Liver (tissue), 9 donors: ENCODE results near the gene C2orf80. TPM values are rescaled to one million over a fixed set of nuclear protein-coding genes. Genes with fewer than 3 reads are reported as not detected.
A peak's percentile ranks its signal among the peaks of the same experiment; 100 is the strongest.

ENCODE experiments used
- DNase-seq: peaks from one replicate; pipeline ENCODE4 v3.0.0-alpha.2; 2017; ENCODE audit warnings: low spot score
- H3K27ac ChIP-seq, 2 donors: one replicate each; pipeline ENCODE4 v1.7.0; 2013; ENCODE audit warnings: inconsistent platforms in 2 of 2, low read length in 2 of 2, control low read depth in 1 of 2, low read depth in 1 of 2, mild to moderate bottlenecking in 1 of 2
- H3K27me3 ChIP-seq, 4 donors: one replicate each; pipeline versions ENCODE4 v1.6.1 to v1.7.0; 2013; ENCODE audit warnings: low read length in 3 of 4, inconsistent platforms in 1 of 4, mild to moderate bottlenecking in 1 of 4, moderate library complexity in 1 of 4; ENCODE audit not compliant: control insufficient read depth in 4 of 4, insufficient read depth in 4 of 4
- H3K36me3 ChIP-seq, 4 donors: one replicate each; pipeline versions ENCODE4 v1.6.1 to v1.7.0; 2013; ENCODE audit warnings: low read length in 3 of 4, mild to moderate bottlenecking in 3 of 4, low read depth in 1 of 4, moderate library complexity in 1 of 4; ENCODE audit not compliant: control insufficient read depth in 4 of 4, insufficient read depth in 3 of 4
- H3K4me1 ChIP-seq, 4 donors: one replicate each; pipeline versions ENCODE4 v1.6.1 to v1.7.0; 2013; ENCODE audit warnings: low read length in 3 of 4, mild to moderate bottlenecking in 3 of 4, moderate library complexity in 1 of 4; ENCODE audit not compliant: control insufficient read depth in 4 of 4, insufficient read depth in 4 of 4
- H3K4me3 ChIP-seq, 3 donors: one replicate each; pipeline versions ENCODE4 v1.6.1 to v1.7.0; 2013; ENCODE audit warnings: low read length in 3 of 3, control low read depth in 1 of 3, low read depth in 1 of 3, mild to moderate bottlenecking in 1 of 3
- H3K9ac ChIP-seq, 2 donors: one replicate each; pipeline ENCODE4 v1.7.0; 2013; ENCODE audit warnings: low read length in 2 of 2, mild to moderate bottlenecking in 2 of 2, moderate library complexity in 2 of 2, control low read depth in 1 of 2, low read depth in 1 of 2
- H3K9me3 ChIP-seq, 4 donors: one replicate each; pipeline versions ENCODE4 v1.6.1 to v1.7.0; 2013; ENCODE audit warnings: low read length in 3 of 4; ENCODE audit not compliant: control insufficient read depth in 4 of 4
- ATF3 ChIP-seq: IDR thresholded peaks from 2 replicates; pipeline ENCODE4 v1.6.1; 2016; ENCODE audit warnings: antibody characterized with exemption
- EGR1 ChIP-seq, 2 donors: IDR thresholded peaks; 2 replicates each; pipeline ENCODE4 v1.6.1; 2016 to 2018; ENCODE audit warnings: antibody characterized with exemption in 2 of 2, low read depth in 2 of 2
- FOXA1 ChIP-seq: IDR thresholded peaks from 2 replicates; pipeline ENCODE4 v1.6.1; 2016; ENCODE audit warnings: antibody characterized with exemption
- FOXA2 ChIP-seq: IDR thresholded peaks from 2 replicates; pipeline ENCODE4 v1.6.1; 2016; ENCODE audit warnings: antibody characterized with exemption
- GABPA ChIP-seq, 2 donors: IDR thresholded peaks in 1 of 2; conservative IDR thresholded peaks in 1 of 2; 2 replicates each; pipeline ENCODE4 v1.6.1; 2016; ENCODE audit warnings: antibody characterized with exemption in 2 of 2, mild to moderate bottlenecking in 1 of 2, moderate library complexity in 1 of 2
- HNF4A ChIP-seq, 2 donors: conservative IDR thresholded peaks; 2 replicates each; pipeline ENCODE4 v1.6.1; 2016; ENCODE audit warnings: antibody characterized with exemption in 2 of 2, mild to moderate bottlenecking in 2 of 2
- HNF4G ChIP-seq: IDR thresholded peaks from 2 replicates; pipeline ENCODE4 v1.6.1; 2016; ENCODE audit warnings: antibody characterized with exemption
- JUND ChIP-seq, 2 donors: IDR thresholded peaks; 2 replicates each; pipeline ENCODE4 v1.6.1; 2016; ENCODE audit warnings: antibody characterized with exemption in 2 of 2
- MAX ChIP-seq: IDR thresholded peaks from 2 replicates; pipeline ENCODE4 v1.6.1; 2016; ENCODE audit warnings: antibody characterized with exemption
- NR2F2 ChIP-seq: IDR thresholded peaks from 2 replicates; pipeline ENCODE4 v1.6.1; 2016; ENCODE audit warnings: antibody characterized with exemption
- RAD21 ChIP-seq, 2 donors: IDR thresholded peaks; 2 replicates each; pipeline ENCODE4 v1.6.1; 2016; ENCODE audit warnings: antibody characterized with exemption in 2 of 2, mild to moderate bottlenecking in 2 of 2
- REST ChIP-seq: IDR thresholded peaks from 2 replicates; pipeline ENCODE4 v1.6.1; 2016; ENCODE audit warnings: antibody characterized with exemption, mild to moderate bottlenecking
- RXRA ChIP-seq, 2 donors: IDR thresholded peaks; 2 replicates each; pipeline ENCODE4 v1.6.1; 2017 to 2018; ENCODE audit warnings: antibody characterized with exemption in 2 of 2, mild to moderate bottlenecking in 1 of 2
- SP1 ChIP-seq: IDR thresholded peaks from 2 replicates; pipeline ENCODE4 v1.6.1; 2018; ENCODE audit warnings: antibody characterized with exemption, mild to moderate bottlenecking
- TAF1 ChIP-seq: conservative IDR thresholded peaks from 2 replicates; pipeline ENCODE4 v1.6.1; 2016; ENCODE audit warnings: antibody characterized with exemption, mild to moderate bottlenecking
- YY1 ChIP-seq: IDR thresholded peaks from 2 replicates; pipeline ENCODE4 v1.6.1; 2016; ENCODE audit warnings: antibody characterized with exemption, mild to moderate bottlenecking
- ZBTB33 ChIP-seq: IDR thresholded peaks from 2 replicates; pipeline ENCODE4 v1.6.1; 2016; ENCODE audit warnings: antibody characterized with exemption
- WGBS: extraction: QIAGEN DNeasy Blood & Tissue Kit; methylation state at CpG from one replicate; pipeline ENCODE4 v1.1.7; 2013; 5-methylcytosine and 5-hydroxymethylcytosine counted together
- polyA plus RNA-seq, 2 donors: library from polyadenylated mRNA; stranded (reverse) in 1 of 2; unstranded in 1 of 2; fragments of 200-250 nt in 1 of 2; fragments of >200 nt in 1 of 2; fragmentation: Nextera tagmentation in 1 of 2; extraction: Ambion mirVana in 1 of 2; gene quantifications; one replicate each; pipeline versions ENCODE4 v1.2.1 to v1.2.3, GENCODE V29; 2013 to 2015
- total RNA-seq, 2 donors: library from RNA; depleted of rRNA; stranded (reverse); fragments of >200 nt; gene quantifications; one replicate each; pipeline ENCODE4 v1.2.3, GENCODE V29; 2014
- TF ChIP-seq, protein P1 (sequence below): fragments of 150-350 bp; IDR thresholded peaks from 2 replicates; pipeline ENCODE4 v1.5.1; 2017; ENCODE audit warnings: improper control_type of control experiment, low read depth, low read length; ENCODE audit not compliant: missing input control
- donor health status: healthy.
- donor health status: healthy.
- donor health status: healthy.
- donor health status: healthy.
- donor health status: healthy.

C2orf80 gene
- total and polyA plus RNA-seq, 4 donors, result not detected

GRCh38 chr2:208183526-208183925 lies 6.3 kb downstream of the C2orf80 start:
- WGBS, result 58% methylated on average over 7 of the region's 7 CpGs
- no peaks in the 10 kb centered on the region for H3K36me3 ChIP-seq
- H3K9ac ChIP-seq, result no peak overlapping the region
- no peaks in the 10 kb centered on the region for H3K27me3 ChIP-seq
- peaks cover 0 to 10% (median 7%) of the 10 kb centered on the region in 4 donors for H3K4me1 ChIP-seq
- DNase-seq, result no peak
- H3K27ac ChIP-seq, result peak overlapping the region; percentile 29 to 60
- H3K9me3 ChIP-seq, result no peaks in the 10 kb centered on the region
- TF ChIP-seq ATF3, result no peak
- no peak for TF ChIP-seq FOXA1
- no peak for TF ChIP-seq SP1
- no peak for TF ChIP-seq HNF4G
- no peak for TF ChIP-seq FOXA2
- TF ChIP-seq JUND (IDR thresholded peaks at IDR 0.05), result no peak
- no peak for TF ChIP-seq GABPA (IDR thresholded peaks at IDR 0.05 in 1 of 2, conservative IDR thresholded peaks at IDR 0.05 in 1 of 2)
- no peak for TF ChIP-seq EGR1 (IDR thresholded peaks at IDR 0.05; ENCODE audit: low read depth in 2 of 2)
- TF ChIP-seq NR2F2, result no peak
- no peak for TF ChIP-seq HNF4A (conservative IDR thresholded peaks at IDR 0.05)
- TF ChIP-seq, protein P1, sequence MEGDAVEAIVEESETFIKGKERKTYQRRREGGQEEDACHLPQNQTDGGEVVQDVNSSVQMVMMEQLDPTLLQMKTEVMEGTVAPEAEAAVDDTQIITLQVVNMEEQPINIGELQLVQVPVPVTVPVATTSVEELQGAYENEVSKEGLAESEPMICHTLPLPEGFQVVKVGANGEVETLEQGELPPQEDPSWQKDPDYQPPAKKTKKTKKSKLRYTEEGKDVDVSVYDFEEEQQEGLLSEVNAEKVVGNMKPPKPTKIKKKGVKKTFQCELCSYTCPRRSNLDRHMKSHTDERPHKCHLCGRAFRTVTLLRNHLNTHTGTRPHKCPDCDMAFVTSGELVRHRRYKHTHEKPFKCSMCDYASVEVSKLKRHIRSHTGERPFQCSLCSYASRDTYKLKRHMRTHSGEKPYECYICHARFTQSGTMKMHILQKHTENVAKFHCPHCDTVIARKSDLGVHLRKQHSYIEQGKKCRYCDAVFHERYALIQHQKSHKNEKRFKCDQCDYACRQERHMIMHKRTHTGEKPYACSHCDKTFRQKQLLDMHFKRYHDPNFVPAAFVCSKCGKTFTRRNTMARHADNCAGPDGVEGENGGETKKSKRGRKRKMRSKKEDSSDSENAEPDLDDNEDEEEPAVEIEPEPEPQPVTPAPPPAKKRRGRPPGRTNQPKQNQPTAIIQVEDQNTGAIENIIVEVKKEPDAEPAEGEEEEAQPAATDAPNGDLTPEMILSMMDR, result no peak
- no peak for TF ChIP-seq YY1
- TF ChIP-seq MAX, result no peak
- no peak for TF ChIP-seq REST
- TF ChIP-seq ZBTB33, result no peak
- no peak overlapping the region for H3K4me3 ChIP-seq

DNA sequence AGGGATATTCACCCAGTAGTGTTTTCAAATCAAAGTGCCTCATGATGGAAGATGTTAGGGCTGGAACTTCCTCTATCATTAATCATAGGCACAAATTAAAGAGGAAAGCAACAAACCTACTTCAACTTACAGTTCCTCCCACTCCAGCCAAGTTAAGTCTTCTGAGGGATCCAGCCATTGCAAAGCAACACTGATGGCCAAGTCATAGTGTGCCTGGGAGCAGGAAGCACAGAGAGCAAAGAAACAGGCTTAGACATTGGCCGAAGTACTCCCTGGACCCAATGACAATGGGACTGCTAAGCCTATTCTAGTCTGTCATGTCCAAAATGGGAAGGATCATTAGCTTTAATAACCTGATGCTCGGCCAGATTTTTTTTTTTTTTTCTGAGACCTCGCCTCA lies 7.0 kb downstream of the C2orf80 start:
- TF ChIP-seq ATF3, result no peak
- no peak for TF ChIP-seq SP1
- TF ChIP-seq MAX, result no peak
- no peak for TF ChIP-seq TAF1
- TF ChIP-seq FOXA1, result no peak
- no peak for TF ChIP-seq EGR1 (IDR thresholded peaks at IDR 0.05; ENCODE audit: low read depth in 2 of 2)
- TF ChIP-seq HNF4G, result no peak
- TF ChIP-seq RXRA (IDR thresholded peaks at IDR 0.05), result no peak
- no peak for TF ChIP-seq GABPA (IDR thresholded peaks at IDR 0.05 in 1 of 2, conservative IDR thresholded peaks at IDR 0.05 in 1 of 2)
- TF ChIP-seq RAD21 (IDR thresholded peaks at IDR 0.05), result no peak
- TF ChIP-seq NR2F2, result no peak
- no peak for TF ChIP-seq YY1
- no peak for TF ChIP-seq JUND (IDR thresholded peaks at IDR 0.05)
- TF ChIP-seq, protein P1, result no peak
- TF ChIP-seq FOXA2, result no peak
- Histone ChIP-seq H3K27me3 (no peaks in the 10 kb centered on the region), H3K4me1 (peaks cover 0 to 10% (median 7%) of the 10 kb centered on the region in 4 donors), H3K27ac (no peak overlapping the region), H3K4me3 (no peak overlapping the region), H3K9me3 (no peaks in the 10 kb centered on the region), H3K9ac (no peak overlapping the region), H3K36me3 (no peaks in the 10 kb centered on the region)
- DNase-seq, result no peak
- 86% methylated on average over 3 of the region's 3 CpGs for WGBS
